GM10266 (cell line): ENCODE measurements around the gene TRPC4.

ENCODE experiments used
- DNase-seq: peaks from one replicate; pipeline ENCODE4 v3.0.0; 2012; ENCODE audit errors: extremely low spot score
- CTCF ChIP-seq: IDR thresholded peaks from 2 replicates; pipeline ENCODE4 v1.5.1; 2012; ENCODE audit warnings: mild to moderate bottlenecking, low read depth; ENCODE audit not compliant: control insufficient read depth, insufficient read depth; ENCODE audit errors: missing control alignments

TRPC4 gene

GRCh38 chr13:37706041-37706440, 163.5 kb downstream of the TRPC4 start:
- no peak for DNase-seq
- no peak for TF ChIP-seq CTCF

- TF ChIP-seq CTCF, result no peak
Observed at GRCh38 chr13:37701972-37702371, 167.6 kb downstream of the TRPC4 start.

GRCh38 chr13:37701306-37701705, 168.3 kb downstream of the TRPC4 start:
- DNase-seq, result no peak
- no peak for TF ChIP-seq CTCF

More at GRCh38 chr13:37701972-37702371, 167.6 kb downstream of the TRPC4 start:
- no peak for DNase-seq

GRCh38 chr13:37700887-37701286, 168.7 kb downstream of the TRPC4 start:
- no peak for TF ChIP-seq CTCF
- DNase-seq, result no peak

GRCh38 chr13:37695200-37695599, 174.4 kb downstream of the TRPC4 start:
- DNase-seq, result no peak
- TF ChIP-seq CTCF, result no peak

- DNase-seq, result no peak
- no peak for TF ChIP-seq CTCF
Observed at GRCh38 chr13:37690361-37690760, 179.2 kb downstream of the TRPC4 start.

- no peak for TF ChIP-seq CTCF
- no peak for DNase-seq
Observed at GRCh38 chr13:37686501-37686900, 183.1 kb downstream of the TRPC4 start.
